ENCODE data around the gene UNC13B. TPM values are rescaled to one million over a fixed set of nuclear protein-coding genes. Genes with fewer than 3 reads are reported as not detected.

UNC13B gene
- total RNA-seq, 1 experiment from 2014 or later: 19.7 TPM

GRCh38 chr9:35380619-35381018 is 218.8 kb downstream of the UNC13B start:
- intact Hi-C loops (cut with micrococcal nuclease; ENCODE audit: unreplicated experiment): no loop called here
- H3K4me1 Mint-ChIP-seq (ENCODE audit: low read depth, unreplicated experiment): no peaks in the 10 kb centered on the region
- BruUV-seq (replicated peaks): no TSS peak
- no peaks in the 10 kb centered on the region for H3K9me3 Mint-ChIP-seq (ENCODE audit: unreplicated experiment)
- ChIA-PET POLR2A (no interaction called here), CTCF (no interaction called here)
- no peaks in the 10 kb centered on the region for H3K27me3 Mint-ChIP-seq (ENCODE audit: insufficient read depth, unreplicated experiment)
- TF ChIP-seq, protein P1, sequence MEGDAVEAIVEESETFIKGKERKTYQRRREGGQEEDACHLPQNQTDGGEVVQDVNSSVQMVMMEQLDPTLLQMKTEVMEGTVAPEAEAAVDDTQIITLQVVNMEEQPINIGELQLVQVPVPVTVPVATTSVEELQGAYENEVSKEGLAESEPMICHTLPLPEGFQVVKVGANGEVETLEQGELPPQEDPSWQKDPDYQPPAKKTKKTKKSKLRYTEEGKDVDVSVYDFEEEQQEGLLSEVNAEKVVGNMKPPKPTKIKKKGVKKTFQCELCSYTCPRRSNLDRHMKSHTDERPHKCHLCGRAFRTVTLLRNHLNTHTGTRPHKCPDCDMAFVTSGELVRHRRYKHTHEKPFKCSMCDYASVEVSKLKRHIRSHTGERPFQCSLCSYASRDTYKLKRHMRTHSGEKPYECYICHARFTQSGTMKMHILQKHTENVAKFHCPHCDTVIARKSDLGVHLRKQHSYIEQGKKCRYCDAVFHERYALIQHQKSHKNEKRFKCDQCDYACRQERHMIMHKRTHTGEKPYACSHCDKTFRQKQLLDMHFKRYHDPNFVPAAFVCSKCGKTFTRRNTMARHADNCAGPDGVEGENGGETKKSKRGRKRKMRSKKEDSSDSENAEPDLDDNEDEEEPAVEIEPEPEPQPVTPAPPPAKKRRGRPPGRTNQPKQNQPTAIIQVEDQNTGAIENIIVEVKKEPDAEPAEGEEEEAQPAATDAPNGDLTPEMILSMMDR (IDR thresholded peaks at IDR 0.05; ENCODE audit: insufficient read depth in 1 of 2, low read depth in 1 of 2, low read length in 1 of 2, severe bottlenecking in 1 of 2, unreplicated experiment in 1 of 2): no peak
- peaks cover 2% of the 10 kb centered on the region for H3K36me3 ChIP-seq (ENCODE audit: control insufficient read depth, insufficient read depth, low read length)
- no peak overlapping the region for H3K27ac Mint-ChIP-seq (ENCODE audit: unreplicated experiment)
- H3K4me1 ChIP-seq: no peaks in the 10 kb centered on the region
- no peak overlapping the region for H3K4me3 Mint-ChIP-seq (ENCODE audit: unreplicated experiment)
- no peaks in the 10 kb centered on the region for H3K27me3 ChIP-seq (replicated peaks; ENCODE audit: control insufficient read depth, insufficient read depth, low read length)
- no peaks in the 10 kb centered on the region for H3K36me3 Mint-ChIP-seq (ENCODE audit: insufficient read depth, unreplicated experiment)
- no peak for DNase-seq
- H3K4me3 ChIP-seq (ENCODE audit: low read depth, low read length): no peak overlapping the region
- H3K9me3 ChIP-seq: no peaks in the 10 kb centered on the region

GRCh38 chr9:35385042-35385441 is 223.2 kb downstream of the UNC13B start:
- no peaks in the 10 kb centered on the region for H3K27me3 ChIP-seq (replicated peaks; ENCODE audit: control insufficient read depth, insufficient read depth, low read length)
- H3K9me3 Mint-ChIP-seq (ENCODE audit: unreplicated experiment): no peaks in the 10 kb centered on the region
- no peak overlapping the region for H3K4me3 ChIP-seq (ENCODE audit: low read depth, low read length)
- H3K36me3 ChIP-seq (ENCODE audit: control insufficient read depth, insufficient read depth, low read length): peaks cover 3% of the 10 kb centered on the region
- H3K27me3 Mint-ChIP-seq (ENCODE audit: insufficient read depth, unreplicated experiment): no peaks in the 10 kb centered on the region
- TF ChIP-seq, protein P1 (IDR thresholded peaks at IDR 0.05; ENCODE audit: insufficient read depth in 1 of 2, low read depth in 1 of 2, low read length in 1 of 2, severe bottlenecking in 1 of 2, unreplicated experiment in 1 of 2): no peak
- H3K4me3 Mint-ChIP-seq (ENCODE audit: unreplicated experiment): no peak overlapping the region
- POLR2A ChIA-PET: no interaction called here
- no peak overlapping the region for H3K27ac Mint-ChIP-seq (ENCODE audit: unreplicated experiment)
- H3K9me3 ChIP-seq: no peaks in the 10 kb centered on the region
- no TSS peak for BruUV-seq (replicated peaks)
- no peak for DNase-seq
- no peaks in the 10 kb centered on the region for H3K36me3 Mint-ChIP-seq (ENCODE audit: insufficient read depth, unreplicated experiment)
- intact Hi-C loops (cut with micrococcal nuclease; ENCODE audit: unreplicated experiment): loop anchor here (2.0 kb wide), 1 partner anchor 268 kb away; no protein-coding TSS in a partner anchor
- CTCF ChIA-PET: interaction anchor here (1.1 kb wide), 1 partner anchor 126 kb away, joined by 3 read pairs; no protein-coding TSS in a partner anchor
- no peaks in the 10 kb centered on the region for H3K4me1 ChIP-seq
- H3K4me1 Mint-ChIP-seq (ENCODE audit: low read depth, unreplicated experiment): no peaks in the 10 kb centered on the region

DNA sequence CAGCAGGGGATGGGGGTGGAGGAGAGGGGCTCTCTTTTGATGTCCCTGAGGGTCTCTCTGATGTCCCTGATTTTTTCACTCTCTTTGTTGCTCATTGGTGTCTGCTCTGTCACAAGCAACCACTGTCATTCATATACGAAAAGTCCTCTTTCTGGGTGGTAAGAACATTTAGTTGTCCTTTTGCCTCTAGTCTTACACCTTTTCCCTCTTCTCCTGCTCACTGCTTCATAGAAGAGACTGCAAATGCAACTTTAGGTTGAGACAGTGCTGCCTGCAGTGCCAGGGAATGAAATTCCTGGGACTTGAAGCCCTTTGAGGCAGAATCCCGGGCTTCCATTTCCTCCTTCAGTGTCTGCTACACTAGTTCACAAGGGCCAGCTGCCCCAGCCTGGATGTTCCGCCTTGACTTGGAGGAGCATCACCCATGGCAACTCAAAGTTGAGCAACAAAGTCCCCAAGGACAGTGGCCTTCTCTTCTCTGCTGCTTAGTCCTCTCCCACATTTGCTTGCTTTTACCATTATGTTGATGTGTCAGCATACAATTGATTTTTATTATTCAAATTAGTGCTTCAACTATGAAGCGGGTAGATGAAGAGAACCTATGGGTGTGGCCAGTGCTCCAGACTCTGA is 233.4 kb downstream of the UNC13B start:
- H3K4me3 Mint-ChIP-seq (ENCODE audit: unreplicated experiment): no peak overlapping the region
- no peaks in the 10 kb centered on the region for H3K9me3 ChIP-seq
- no peaks in the 10 kb centered on the region; the same call in 1 of the 2 replicates for H3K36me3 ChIP-seq (ENCODE audit: control insufficient read depth, insufficient read depth, low read length)
- H3K36me3 Mint-ChIP-seq (ENCODE audit: insufficient read depth, unreplicated experiment): peaks cover 4% of the 10 kb centered on the region
- H3K4me3 ChIP-seq (ENCODE audit: low read depth, low read length): no peak overlapping the region
- H3K4me1 ChIP-seq: no peaks in the 10 kb centered on the region
- H3K27ac Mint-ChIP-seq (ENCODE audit: unreplicated experiment): no peak overlapping the region
- intact Hi-C loops (cut with micrococcal nuclease; ENCODE audit: unreplicated experiment): no loop called here
- ChIA-PET POLR2A (no interaction called here), CTCF (no interaction called here)
- no TSS peak for BruUV-seq (replicated peaks)
- no peaks in the 10 kb centered on the region for H3K27me3 Mint-ChIP-seq (ENCODE audit: insufficient read depth, unreplicated experiment)
- no peaks in the 10 kb centered on the region for H3K27me3 ChIP-seq (replicated peaks; ENCODE audit: control insufficient read depth, insufficient read depth, low read length)
- H3K4me1 Mint-ChIP-seq (ENCODE audit: low read depth, unreplicated experiment): no peaks in the 10 kb centered on the region
- H3K9me3 Mint-ChIP-seq (ENCODE audit: unreplicated experiment): no peaks in the 10 kb centered on the region
- TF ChIP-seq, protein P1 (IDR thresholded peaks at IDR 0.05; ENCODE audit: insufficient read depth in 1 of 2, low read depth in 1 of 2, low read length in 1 of 2, severe bottlenecking in 1 of 2, unreplicated experiment in 1 of 2): no peak
- no peak for DNase-seq

Measured in Caco-2 (cell line).